HFF-Myc (cell line): ENCODE measurements around the gene DUSP19.

Experiments
- DNase-seq: peaks from one replicate; pipeline ENCODE4 v3.0.0-alpha.2; 2011; ENCODE audit warnings: low read depth; ENCODE audit errors: extremely low read depth
- H3K4me3 ChIP-seq: replicated peaks from 2 replicates; pipeline ENCODE4 v1.5.1; 2011; ENCODE audit warnings: low read depth, mild to moderate bottlenecking, control low read depth, low read length
- CTCF ChIP-seq: IDR thresholded peaks from 2 replicates; pipeline ENCODE4 v1.5.1; 2012; ENCODE audit warnings: mild to moderate bottlenecking, low read depth, low read length, control low read depth; ENCODE audit errors: missing control alignments

Gene DUSP19

DNA sequence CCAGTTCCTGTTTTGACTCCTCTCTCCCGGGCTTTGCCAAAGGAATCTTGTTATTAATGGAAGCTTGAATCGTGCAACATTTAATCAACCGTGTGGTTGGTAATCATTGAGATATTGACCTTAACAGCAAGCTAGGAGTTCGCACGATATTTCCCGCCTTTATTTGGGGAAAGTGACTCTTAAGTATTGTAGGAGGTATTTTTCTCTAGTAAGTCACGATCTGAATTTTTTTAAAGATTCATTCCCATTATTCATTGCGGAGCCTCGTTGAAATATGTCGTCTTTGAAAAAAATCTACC, 46.4 kb downstream of the DUSP19 start:
- TF ChIP-seq CTCF, result no peak
- H3K4me3 ChIP-seq, result peak overlapping the region; percentile 94
- no peak for DNase-seq

DNA sequence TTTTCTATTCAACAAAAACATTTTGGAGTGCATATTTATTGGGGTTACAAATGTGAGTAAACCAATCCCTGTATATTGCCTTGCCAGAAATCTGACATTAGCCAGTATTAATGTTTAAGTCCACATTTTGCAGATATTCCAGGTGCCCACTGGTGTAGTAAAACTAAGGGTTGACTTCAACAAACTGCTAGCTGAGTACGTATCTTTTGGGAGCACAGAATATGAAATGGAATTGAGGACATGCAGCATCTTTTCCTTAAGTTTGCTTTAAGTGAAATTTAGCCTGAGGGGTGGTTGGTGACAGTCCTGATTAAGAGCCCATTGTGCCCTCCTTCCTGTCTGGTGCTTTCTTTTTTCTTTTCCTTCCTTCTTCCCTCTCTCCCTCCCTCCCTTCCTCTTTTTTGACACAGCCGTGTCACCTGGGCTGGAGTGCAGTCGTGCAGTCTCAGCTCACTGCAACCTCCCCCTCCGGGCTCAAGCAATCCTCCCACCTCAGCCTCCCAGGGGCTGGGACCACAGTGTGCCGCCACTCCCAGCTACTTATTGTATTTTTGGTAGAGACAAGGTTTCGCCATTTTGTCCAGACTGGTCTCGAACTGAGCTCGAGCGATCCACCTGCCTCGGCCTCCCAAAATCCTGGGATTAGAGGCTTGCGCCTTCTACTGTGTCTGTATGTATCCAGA, 47.3 kb downstream of the DUSP19 start:
- no peak for DNase-seq
- no peak for TF ChIP-seq CTCF
- peak overlapping the region; percentile 94 for H3K4me3 ChIP-seq

GRCh38 chr2:183126635-183127034, 48.1 kb downstream of the DUSP19 start:
- H3K4me3 ChIP-seq, result no peak overlapping the region
- DNase-seq, result no peak
- no peak for TF ChIP-seq CTCF

GRCh38 chr2:183134016-183134415, 55.5 kb downstream of the DUSP19 start:
- no peak for TF ChIP-seq CTCF
- H3K4me3 ChIP-seq, result no peak overlapping the region
- no peak for DNase-seq

DNA sequence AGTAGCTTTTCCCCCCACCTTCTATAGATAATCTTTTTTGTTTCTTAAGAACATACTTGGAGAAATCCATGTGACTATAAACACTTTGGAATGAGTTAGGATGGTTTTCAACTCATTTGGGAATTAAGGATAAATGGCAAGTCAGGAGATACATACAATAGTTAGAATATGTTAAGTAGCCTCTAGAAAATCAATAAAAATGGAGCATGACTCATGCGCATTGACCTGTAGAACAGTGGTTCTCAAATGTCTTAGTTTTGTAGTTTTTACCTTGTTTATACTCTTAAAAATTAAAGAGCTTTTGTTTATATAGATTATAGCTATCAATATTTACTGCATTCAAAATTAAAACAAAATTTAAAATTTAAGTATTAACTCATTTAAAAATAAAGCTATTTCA, 70.4 kb downstream of the DUSP19 start:
- no peak overlapping the region for H3K4me3 ChIP-seq
- TF ChIP-seq CTCF, result no peak
- DNase-seq, result no peak

DNA sequence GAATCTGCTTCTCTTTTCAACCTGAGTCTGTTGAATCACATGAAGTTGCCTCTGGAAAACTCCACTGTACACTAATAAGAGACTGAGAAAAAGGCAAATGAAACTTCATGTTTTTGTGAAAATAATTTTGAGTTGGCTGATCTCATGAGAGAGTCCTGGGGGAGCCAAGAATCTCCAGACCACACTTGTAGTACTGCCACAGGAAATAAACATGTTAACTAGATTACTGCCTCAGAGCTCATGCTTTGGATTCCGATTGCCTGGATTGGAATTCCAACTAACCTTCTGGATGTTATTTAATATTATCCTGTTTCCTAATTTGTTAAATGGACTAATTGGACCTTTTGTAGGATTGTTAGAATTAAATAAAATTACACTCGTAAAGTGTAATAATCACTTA, 70.9 kb downstream of the DUSP19 start:
- no peak for TF ChIP-seq CTCF
- no peak overlapping the region for H3K4me3 ChIP-seq
- no peak for DNase-seq
